SK-N-SH treated with all-trans-retinoic acid at 6 μM for 48 hours (cell line): ENCODE data around the gene SEC61B.

Experiments
- ATAC-seq: fragments of 200-7000 bp; cut with Tn5 transposase; 3 replicates; pipeline ENCODE4 v1.9.1; 2020; ENCODE audit warnings: mild to moderate bottlenecking, moderate library complexity
- ARNTL ChIP-seq: fragments of 450-650 bp; formaldehyde crosslinking; IDR thresholded peaks from 2 replicates; pipeline ENCODE4 v1.5.0; 2020; ENCODE audit warnings: low read depth, mild to moderate bottlenecking, moderate library complexity, borderline replicate concordance
- BACH2 ChIP-seq: fragments of 250-450 bp; sonication (Bioruptor Pico); IDR thresholded peaks from 2 replicates; pipeline ENCODE4 v1.9.0; 2021; ENCODE audit warnings: mild to moderate bottlenecking, borderline replicate concordance
- CREB5 ChIP-seq: fragments of 250-450 bp; sonication (Bioruptor Pico); IDR thresholded peaks from 2 replicates; pipeline ENCODE4 v1.5.1; 2020; ENCODE audit warnings: low read depth, mild to moderate bottlenecking, moderate library complexity
- CSDC2 ChIP-seq: fragments of 250-450 bp; sonication (Bioruptor Pico); IDR thresholded peaks from 2 replicates; pipeline ENCODE4 v1.5.0; 2020; ENCODE audit warnings: mild to moderate bottlenecking, moderate library complexity
- CSRNP3 ChIP-seq: fragments of 250-450 bp; sonication (Bioruptor Pico); IDR thresholded peaks from 2 replicates; pipeline ENCODE4 v1.5.1; 2021; ENCODE audit warnings: mild to moderate bottlenecking, moderate library complexity
- ESRRG ChIP-seq: fragments of 250-450 bp; sonication (Bioruptor Pico); IDR thresholded peaks from 2 replicates; pipeline ENCODE4 v1.6.1; 2021; ENCODE audit warnings: mild to moderate bottlenecking
- GLIS3 ChIP-seq: fragments of 250-450 bp; sonication (Bioruptor Pico); IDR thresholded peaks from 2 replicates; pipeline ENCODE4 v1.5.0; 2020; ENCODE audit warnings: mild to moderate bottlenecking, moderate library complexity
- ISL1 ChIP-seq: fragments of 250-450 bp; sonication (Bioruptor Pico); IDR thresholded peaks from 2 replicates; pipeline ENCODE4 v2.1.2; 2022; ENCODE audit warnings: mild to moderate bottlenecking, moderate library complexity
- OSR1 ChIP-seq: fragments of 250-450 bp; sonication (Bioruptor Pico); IDR thresholded peaks from 2 replicates; pipeline ENCODE4 v1.8.0; 2022; ENCODE audit warnings: moderate library complexity, mild to moderate bottlenecking, inconsistent platforms
- PATZ1 ChIP-seq: fragments of 250-450 bp; sonication (Bioruptor Pico); IDR thresholded peaks from 2 replicates; pipeline ENCODE4 v1.8.0; 2020; ENCODE audit warnings: mild to moderate bottlenecking, moderate library complexity, borderline replicate concordance
- POU6F1 ChIP-seq: fragments of 250-450 bp; sonication (Bioruptor Pico); IDR thresholded peaks from 2 replicates; pipeline ENCODE4 v1.8.0; 2021; ENCODE audit warnings: low read depth, mild to moderate bottlenecking, moderate library complexity, borderline replicate concordance
- RARB ChIP-seq: fragments of 250-450 bp; sonication (Bioruptor Pico); IDR thresholded peaks from 2 replicates; pipeline ENCODE4 v1.8.0; 2021; ENCODE audit warnings: mild to moderate bottlenecking, moderate library complexity
- SNAI2 ChIP-seq: fragments of 250-450 bp; sonication (Bioruptor Pico); IDR thresholded peaks from 2 replicates; pipeline ENCODE4 v1.5.0; 2020; ENCODE audit warnings: mild to moderate bottlenecking, moderate library complexity
- TCF4 ChIP-seq: fragments of 250-450 bp; sonication (Bioruptor Pico); IDR thresholded peaks from 2 replicates; pipeline ENCODE4 v1.8.0; 2021; ENCODE audit warnings: mild to moderate bottlenecking, moderate library complexity, borderline replicate concordance
- TOX ChIP-seq: fragments of 250-450 bp; sonication (Bioruptor Pico); IDR thresholded peaks from 2 replicates; pipeline ENCODE4 v1.8.0; 2021; ENCODE audit warnings: mild to moderate bottlenecking, moderate library complexity, borderline replicate concordance
- TSHZ2 ChIP-seq: fragments of 250-450 bp; sonication (Bioruptor Pico); IDR thresholded peaks from 2 replicates; pipeline ENCODE4 v1.5.0; 2020; ENCODE audit warnings: mild to moderate bottlenecking, moderate library complexity
- ZC3H10 ChIP-seq: fragments of 250-450 bp; sonication (Bioruptor Pico); IDR thresholded peaks from 2 replicates; pipeline ENCODE4 v1.5.1; 2021; ENCODE audit warnings: mild to moderate bottlenecking, moderate library complexity
- ZNF565 ChIP-seq: fragments of 450-650 bp; formaldehyde crosslinking; conservative IDR thresholded peaks from 2 replicates; pipeline ENCODE4 v1.5.0; 2020; ENCODE audit warnings: low read depth, mild to moderate bottlenecking, moderate library complexity
- ZNF70 ChIP-seq: fragments of 450-650 bp; formaldehyde crosslinking; IDR thresholded peaks from 2 replicates; pipeline ENCODE4 v1.5.0; 2020; ENCODE audit warnings: mild to moderate bottlenecking, moderate library complexity
- ZNF8 ChIP-seq: fragments of 450-650 bp; formaldehyde crosslinking; IDR thresholded peaks from 2 replicates; pipeline ENCODE4 v1.5.0; 2020; ENCODE audit warnings: mild to moderate bottlenecking, moderate library complexity

Gene SEC61B

GRCh38 chr9:99190597-99191283 is 31.3 kb upstream of the SEC61B start:
- no peak for ATAC-seq

More at GRCh38 chr9:99190597-99191283, 31.3 kb upstream of the SEC61B start:
- TF ChIP-seq POU6F1 (CRISPR knock-in tag) (no peak), PATZ1 (CRISPR knock-in tag) (no peak), OSR1 (CRISPR knock-in tag) (no peak), SNAI2 (CRISPR knock-in tag) (no peak), TOX (CRISPR knock-in tag) (no peak), ZC3H10 (CRISPR knock-in tag) (no peak), ZNF70 (no peak), CSDC2 (CRISPR knock-in tag) (no peak), ARNTL (CRISPR knock-in tag) (no peak), ZNF8 (CRISPR knock-in tag) (no peak), CREB5 (no peak), ESRRG (no peak), ZNF565 (no peak), ISL1 (CRISPR knock-in tag) (no peak), TSHZ2 (CRISPR knock-in tag) (no peak), RARB (CRISPR knock-in tag) (no peak), TCF4 (CRISPR knock-in tag) (no peak), BACH2 (CRISPR knock-in tag) (no peak), CSRNP3 (CRISPR knock-in tag) (no peak), GLIS3 (CRISPR knock-in tag) (no peak)
